ENCODE results near the gene MS4A18. TPM values are rescaled to one million over a fixed set of nuclear protein-coding genes. Genes with fewer than 3 reads are reported as not detected.

Gene MS4A18
- total and polyA plus RNA-seq, 5 donors, result not detected

GRCh38 chr11:60768202-60768601, 43.7 kb downstream of the MS4A18 start:
- H3K27ac ChIP-seq (ENCODE audit: low read length), result no peak overlapping the region
- H3K4me3 ChIP-seq (ENCODE audit: low read length), result no peak overlapping the region
- H3K4me1 ChIP-seq (ENCODE audit: control insufficient read depth, insufficient read depth, low read length), result no peaks in the 10 kb centered on the region
- ATAC-seq, result no peak
- 92% methylated on average over 8 of the region's 8 CpGs for WGBS
- no peaks in the 10 kb centered on the region for H3K27me3 ChIP-seq (ENCODE audit: control insufficient read depth, insufficient read depth)
- no peaks in the 10 kb centered on the region for H3K9me3 ChIP-seq (ENCODE audit: control insufficient read depth, low read length)
- intact Hi-C loops (cut with DNase I), result no loop called here
- DNase-seq, result no peak

- intact Hi-C loops (cut with DNase I), result no loop called here
- H3K27me3 ChIP-seq (ENCODE audit: control insufficient read depth, insufficient read depth), result no peaks in the 10 kb centered on the region
- WGBS, result 70% methylated on average over 4 of the region's 4 CpGs
These were observed 44.8 kb downstream of the MS4A18 start for GRCh38 chr11:60769273-60769672.

GRCh38 chr11:60769811-60770210, 45.3 kb downstream of the MS4A18 start:
- H3K27me3 ChIP-seq (ENCODE audit: control insufficient read depth, insufficient read depth), result no peaks in the 10 kb centered on the region
- H3K4me1 ChIP-seq (ENCODE audit: control insufficient read depth, insufficient read depth, low read length), result no peaks in the 10 kb centered on the region
- ATAC-seq (no peak), DNase-seq (no peak)
- no peak overlapping the region for H3K4me3 ChIP-seq (ENCODE audit: low read length)
- no peaks in the 10 kb centered on the region for H3K9me3 ChIP-seq (ENCODE audit: control insufficient read depth, low read length)
- no peak overlapping the region for H3K27ac ChIP-seq (ENCODE audit: low read length)
- intact Hi-C loops (cut with DNase I), result no loop called here
- 82% methylated on average over 11 of the region's 11 CpGs for WGBS

More at GRCh38 chr11:60769273-60769672, 44.8 kb downstream of the MS4A18 start:
- H3K9me3 ChIP-seq (ENCODE audit: control insufficient read depth, low read length), result no peaks in the 10 kb centered on the region
- no peak for ATAC-seq
- DNase-seq, result no peak
- no peaks in the 10 kb centered on the region for H3K4me1 ChIP-seq (ENCODE audit: control insufficient read depth, insufficient read depth, low read length)
- no peak overlapping the region for H3K27ac ChIP-seq (ENCODE audit: low read length)
- H3K4me3 ChIP-seq (ENCODE audit: low read length), result no peak overlapping the region

GRCh38 chr11:60771146-60771545, 46.6 kb downstream of the MS4A18 start:
- Histone ChIP-seq H3K27me3 (ENCODE audit: control insufficient read depth, insufficient read depth) (no peaks in the 10 kb centered on the region), H3K9me3 (ENCODE audit: control insufficient read depth, low read length) (no peaks in the 10 kb centered on the region), H3K27ac (ENCODE audit: low read length) (no peak overlapping the region), H3K4me3 (ENCODE audit: low read length) (no peak overlapping the region), H3K4me1 (ENCODE audit: control insufficient read depth, insufficient read depth, low read length) (no peaks in the 10 kb centered on the region)
- intact Hi-C loops (cut with DNase I), result no loop called here
- DNase-seq (no peak), ATAC-seq (no peak)
- WGBS, result 83% methylated on average over 4 of the region's 4 CpGs

DNA sequence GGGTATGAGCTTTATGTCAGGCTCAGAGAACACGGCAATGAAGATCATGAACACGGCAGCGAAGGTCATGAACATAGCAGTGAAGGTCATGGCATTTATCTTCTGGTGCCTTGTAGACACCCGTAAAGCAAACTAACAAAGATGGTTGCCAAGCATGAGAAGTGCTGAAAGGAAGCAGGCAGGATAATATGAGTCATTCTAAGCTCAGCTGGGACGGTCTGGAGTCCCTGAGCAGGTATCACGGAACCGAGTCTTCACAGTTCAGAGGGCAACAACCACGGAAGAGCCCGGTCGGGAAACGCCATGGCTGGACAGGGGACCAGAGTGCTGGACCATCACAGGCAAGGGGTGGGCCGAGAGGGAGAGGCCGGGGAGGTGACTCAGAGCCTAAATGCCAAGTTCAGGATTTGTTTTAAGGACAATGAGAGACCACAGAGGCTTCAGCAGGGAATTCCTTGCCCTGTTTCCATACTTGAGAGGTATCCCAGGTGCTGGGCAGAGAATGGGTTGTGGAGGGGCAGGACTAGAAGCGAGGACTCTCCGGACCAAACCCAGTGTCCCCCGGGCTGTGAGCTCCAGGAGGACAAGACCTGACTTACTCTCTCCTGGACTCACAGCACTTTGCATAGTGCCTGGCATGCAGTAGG, 47.5 kb downstream of the MS4A18 start:
- H3K27me3 ChIP-seq (ENCODE audit: control insufficient read depth, insufficient read depth), result no peaks in the 10 kb centered on the region
- H3K4me3 ChIP-seq (ENCODE audit: low read length), result no peak overlapping the region
- DNase-seq (no peak), ATAC-seq (no peak)
- no peaks in the 10 kb centered on the region for H3K9me3 ChIP-seq (ENCODE audit: control insufficient read depth, low read length)
- no peak overlapping the region for H3K27ac ChIP-seq (ENCODE audit: low read length)
- no peaks in the 10 kb centered on the region for H3K4me1 ChIP-seq (ENCODE audit: control insufficient read depth, insufficient read depth, low read length)
- intact Hi-C loops (cut with DNase I), result no loop called here
- WGBS, result 74% methylated on average over 16 of the region's 16 CpGs

DNA sequence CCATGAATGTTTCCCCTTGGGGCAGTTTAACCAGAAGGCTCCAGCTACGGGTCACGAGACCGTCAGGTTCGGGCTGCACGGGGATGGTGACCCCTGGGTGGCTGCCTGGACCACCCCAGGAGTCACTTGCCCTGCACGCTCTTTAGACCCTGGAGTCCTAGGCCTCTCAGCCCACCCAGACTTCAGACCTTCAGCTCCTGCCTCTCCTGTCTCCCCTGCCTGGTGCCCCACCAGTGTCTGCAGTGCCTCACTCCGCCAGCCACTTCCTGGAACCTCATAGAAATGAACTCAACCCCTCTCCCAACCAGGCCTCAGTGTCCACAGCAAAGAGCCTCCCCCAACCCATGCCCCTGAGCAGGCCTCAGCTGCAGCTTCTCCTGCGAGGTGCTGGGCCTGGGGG, 48.1 kb downstream of the MS4A18 start:
- H3K4me3 ChIP-seq (ENCODE audit: low read length), result no peak overlapping the region
- H3K9me3 ChIP-seq (ENCODE audit: control insufficient read depth, low read length), result no peaks in the 10 kb centered on the region
- no peaks in the 10 kb centered on the region for H3K27me3 ChIP-seq (ENCODE audit: control insufficient read depth, insufficient read depth)
- H3K4me1 ChIP-seq (ENCODE audit: control insufficient read depth, insufficient read depth, low read length), result no peaks in the 10 kb centered on the region
- H3K27ac ChIP-seq (ENCODE audit: low read length), result no peak overlapping the region
- intact Hi-C loops (cut with DNase I), result no loop called here
- ATAC-seq, result no peak
- WGBS, result 90% methylated on average over 8 of the region's 8 CpGs
- DNase-seq, result no peak

DNA sequence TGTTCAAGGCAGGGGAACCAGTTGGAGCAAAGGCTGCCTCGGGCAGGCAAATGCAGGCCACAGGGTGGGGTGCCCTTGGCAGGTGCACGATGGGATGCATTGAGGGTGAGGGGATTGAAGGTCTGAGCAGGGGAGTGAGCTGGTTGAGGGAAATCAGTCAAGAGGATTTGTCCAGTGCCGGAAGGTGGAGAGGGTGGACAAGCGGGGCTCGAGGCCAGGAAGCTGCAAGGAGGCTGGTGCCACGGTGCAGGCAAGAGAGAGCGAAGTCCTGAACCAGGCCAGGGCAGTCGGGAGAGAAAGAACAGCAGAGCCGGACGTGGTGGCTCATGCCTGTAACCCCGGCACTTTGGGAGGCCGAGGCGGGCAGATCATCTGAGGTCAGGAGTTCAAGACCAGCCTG, 50.2 kb downstream of the MS4A18 start:
- ATAC-seq (no peak), DNase-seq (no peak)
- 78% methylated on average over 13 of the region's 13 CpGs for WGBS
- no peaks in the 10 kb centered on the region for H3K27me3 ChIP-seq (ENCODE audit: control insufficient read depth, insufficient read depth)
- no peak overlapping the region for H3K4me3 ChIP-seq (ENCODE audit: low read length)
- intact Hi-C loops (cut with DNase I), result no loop called here
- H3K27ac ChIP-seq (ENCODE audit: low read length), result no peak overlapping the region
- H3K4me1 ChIP-seq (ENCODE audit: control insufficient read depth, insufficient read depth, low read length), result no peaks in the 10 kb centered on the region
- no peaks in the 10 kb centered on the region for H3K9me3 ChIP-seq (ENCODE audit: control insufficient read depth, low read length)

GRCh38 chr11:60775420-60775961, 51.0 kb downstream of the MS4A18 start:
- Histone ChIP-seq H3K27ac (ENCODE audit: low read length) (no peak overlapping the region), H3K27me3 (ENCODE audit: control insufficient read depth, insufficient read depth) (no peaks in the 10 kb centered on the region), H3K4me3 (ENCODE audit: low read length) (no peak overlapping the region), H3K9me3 (ENCODE audit: control insufficient read depth, low read length) (no peaks in the 10 kb centered on the region), H3K4me1 (ENCODE audit: control insufficient read depth, insufficient read depth, low read length) (no peaks in the 10 kb centered on the region)
- ATAC-seq (peak; percentile 87 to 89), DNase-seq (peak; percentile 84 to 88 (median 84))
- intact Hi-C loops (cut with DNase I), result no loop called here
- WGBS, result 7% methylated on average over 15 of the region's 15 CpGs

GRCh38 chr11:60776167-60776566, 51.6 kb downstream of the MS4A18 start:
- Histone ChIP-seq H3K27me3 (ENCODE audit: control insufficient read depth, insufficient read depth) (no peaks in the 10 kb centered on the region), H3K27ac (ENCODE audit: low read length) (no peak overlapping the region), H3K4me3 (ENCODE audit: low read length) (no peak overlapping the region), H3K4me1 (ENCODE audit: control insufficient read depth, insufficient read depth, low read length) (no peaks in the 10 kb centered on the region), H3K9me3 (ENCODE audit: control insufficient read depth, low read length) (no peaks in the 10 kb centered on the region)
- WGBS, result 71% methylated on average over 4 of the region's 4 CpGs
- intact Hi-C loops (cut with DNase I), result no loop called here
- DNase-seq, result no peak
- ATAC-seq, result peak; percentile 25 to 70

DNA sequence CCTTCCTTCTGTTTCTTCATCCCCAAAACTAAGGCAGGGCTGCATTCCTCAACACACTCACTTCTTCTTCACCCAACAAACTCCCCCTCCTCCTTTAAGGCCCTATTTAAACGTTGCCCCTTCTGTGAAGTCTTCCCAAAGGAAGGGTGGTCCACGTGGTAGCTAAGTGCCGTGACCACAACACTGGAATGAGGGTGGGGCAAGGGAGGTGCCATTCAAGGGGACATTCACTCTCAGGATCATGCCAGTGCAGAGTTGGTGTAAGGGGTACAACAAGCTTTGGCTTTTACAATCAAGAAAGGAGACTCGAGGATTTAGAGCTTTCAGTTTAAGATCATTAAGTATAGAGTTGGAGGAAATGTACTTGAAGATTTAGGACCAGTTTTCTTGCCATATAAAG, 52.6 kb downstream of the MS4A18 start:
- Histone ChIP-seq H3K27ac (ENCODE audit: low read length) (no peak overlapping the region), H3K4me3 (ENCODE audit: low read length) (no peak overlapping the region), H3K4me1 (ENCODE audit: control insufficient read depth, insufficient read depth, low read length) (no peaks in the 10 kb centered on the region), H3K9me3 (ENCODE audit: control insufficient read depth, low read length) (no peaks in the 10 kb centered on the region), H3K27me3 (ENCODE audit: control insufficient read depth, insufficient read depth) (no peaks in the 10 kb centered on the region)
- 60% methylated on average over 4 of the region's 4 CpGs for WGBS
- intact Hi-C loops (cut with DNase I), result no loop called here
- ATAC-seq, result no peak
- no peak for DNase-seq

- no peak overlapping the region for H3K27ac ChIP-seq (ENCODE audit: low read length)
- H3K4me3 ChIP-seq (ENCODE audit: low read length), result no peak overlapping the region
- intact Hi-C loops (cut with DNase I), result no loop called here
- ATAC-seq, result peak in 1 of 2 donors; percentile 56
- H3K4me1 ChIP-seq (ENCODE audit: control insufficient read depth, insufficient read depth, low read length), result no peaks in the 10 kb centered on the region
- no peaks in the 10 kb centered on the region for H3K27me3 ChIP-seq (ENCODE audit: control insufficient read depth, insufficient read depth)
- no peaks in the 10 kb centered on the region for H3K9me3 ChIP-seq (ENCODE audit: control insufficient read depth, low read length)
- DNase-seq, result peak in 1 of 3 donors; percentile 52
- WGBS, result 18% methylated on average over 2 of the region's 2 CpGs
These were observed 53.1 kb downstream of the MS4A18 start for GRCh38 chr11:60777572-60777971.

GRCh38 chr11:60780065-60780464, 55.5 kb downstream of the MS4A18 start:
- no peak overlapping the region for H3K4me3 ChIP-seq (ENCODE audit: low read length)
- intact Hi-C loops (cut with DNase I), result no loop called here
- DNase-seq (no peak), ATAC-seq (no peak)
- WGBS, result 91% methylated on average over 2 of the region's 2 CpGs
- H3K27me3 ChIP-seq (ENCODE audit: control insufficient read depth, insufficient read depth), result no peaks in the 10 kb centered on the region
- H3K4me1 ChIP-seq (ENCODE audit: control insufficient read depth, insufficient read depth, low read length), result no peaks in the 10 kb centered on the region
- no peak overlapping the region for H3K27ac ChIP-seq (ENCODE audit: low read length)
- no peaks in the 10 kb centered on the region for H3K9me3 ChIP-seq (ENCODE audit: control insufficient read depth, low read length)

Measured in right cardiac atrium (tissue), 5 donors.